CD4-positive, alpha-beta T cell treated with Interferon gamma for 1 hour (primary cell): ENCODE measurements around the gene FAM72B.
"Not testable (repeated sequence)": the region's sequence is repeated elsewhere in the genome, so short reads cannot be mapped to it uniquely, and the experiment has no call there.

Experiments used
- DNase-seq: peaks from one replicate; pipeline ENCODE4 v3.0.0-alpha.2; 2020

FAM72B gene

DNA sequence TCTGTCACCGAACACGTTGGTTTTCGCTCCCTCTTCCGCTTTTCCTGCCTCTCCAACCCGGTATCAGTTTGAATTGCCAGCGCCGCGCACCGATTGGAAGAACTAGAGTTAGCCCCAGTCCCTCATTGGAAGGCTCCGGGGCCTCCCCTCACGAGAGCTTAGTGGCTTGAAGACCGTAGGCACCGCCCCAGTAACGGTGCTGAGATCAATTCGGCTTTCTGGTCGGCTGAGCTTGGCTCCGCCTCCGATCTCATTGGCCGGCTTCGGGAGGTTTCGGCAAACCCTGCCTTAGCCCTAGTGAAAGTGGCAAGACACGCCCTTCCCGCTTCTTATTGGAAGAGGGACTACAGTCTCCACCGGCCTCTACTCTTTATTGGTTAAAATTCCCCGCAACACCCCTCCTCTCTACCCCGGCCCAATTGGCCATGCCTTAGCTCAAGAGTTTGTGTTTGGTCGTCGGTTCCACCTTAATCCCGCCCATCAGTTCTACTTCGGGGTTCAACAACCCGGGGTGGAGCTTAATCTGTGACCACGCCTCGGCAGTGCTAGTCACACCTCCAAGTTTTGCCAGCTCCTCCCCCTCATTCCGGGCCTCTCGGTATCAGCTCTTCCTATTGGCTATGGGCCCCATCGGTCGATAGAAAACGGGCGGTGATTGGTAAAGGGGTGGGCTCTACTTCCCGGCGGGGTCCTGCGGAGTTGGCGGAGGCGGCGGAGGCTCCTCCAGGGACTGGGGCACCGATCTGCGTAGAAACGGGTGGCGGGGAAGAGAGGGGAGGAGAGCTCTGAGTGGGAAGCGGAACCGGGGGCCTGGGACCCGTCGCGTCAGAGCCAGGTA lies at the start of gene FAM72B, which contains the start of gene SRGAP2C:
Gene FAM72B, minus strand, starts transcription at position 51 of the 838 bp plus-strand sequence. CDS start 851 bp downstream, outside the sequence.
Gene SRGAP2C, plus strand, starts transcription at position 686 of the 838 bp plus-strand sequence. CDS start 2,472 bp downstream, outside the sequence.
- peak; percentile 98 for DNase-seq

DNA sequence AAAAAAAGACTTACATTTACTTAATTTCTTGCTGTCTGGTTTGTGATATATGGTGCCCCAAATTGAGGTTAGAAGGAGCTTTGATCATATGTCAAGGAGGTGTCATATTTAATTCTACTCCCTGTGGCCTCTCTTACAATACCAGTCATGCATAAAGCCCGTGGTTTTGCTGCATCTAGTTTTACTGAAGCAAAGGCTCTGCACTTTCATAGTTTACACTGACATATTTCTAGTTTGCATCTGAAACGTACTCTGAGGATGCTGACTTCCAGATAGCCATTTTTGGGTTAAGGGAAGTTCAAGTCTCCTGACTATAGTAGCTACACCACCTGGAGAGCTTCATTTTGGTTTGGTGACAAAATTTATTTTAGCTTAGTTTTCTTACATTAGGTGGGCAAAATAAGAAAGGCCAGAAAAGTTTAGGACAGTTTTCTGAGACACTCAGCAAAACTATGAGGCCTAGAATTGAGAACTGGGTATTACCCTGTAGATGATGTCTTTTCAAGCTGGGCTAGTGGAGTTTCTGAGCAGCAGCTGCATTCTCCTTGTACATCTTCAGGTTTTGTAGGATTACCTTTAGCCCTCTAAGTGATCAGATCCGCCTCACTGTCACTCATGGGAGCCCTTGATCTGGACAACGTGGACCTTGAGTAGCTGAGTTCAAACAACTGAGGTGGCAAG lies 48.4 kb upstream of the FAM72B start:
- DNase-seq, result not testable (repeated sequence)

DNA sequence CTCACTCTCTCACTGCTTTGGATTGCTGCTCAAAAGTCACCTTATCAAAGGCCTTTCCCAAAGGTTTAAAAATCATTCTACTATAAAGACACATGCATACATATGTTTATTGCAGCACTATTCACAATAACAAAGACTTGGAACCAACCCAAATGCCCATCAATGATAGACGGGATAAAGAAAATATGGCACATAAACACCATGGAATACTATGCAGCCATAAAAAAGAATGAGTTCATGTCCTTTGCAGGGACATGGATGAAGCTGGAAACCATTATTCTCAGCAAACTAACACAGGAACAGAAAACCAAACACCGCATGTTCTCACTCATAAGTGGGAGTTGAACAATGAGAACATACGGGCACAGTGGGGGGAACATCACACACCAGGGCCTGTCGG lies 46.5 kb upstream of the FAM72B start:
- not testable (repeated sequence) for DNase-seq

DNA sequence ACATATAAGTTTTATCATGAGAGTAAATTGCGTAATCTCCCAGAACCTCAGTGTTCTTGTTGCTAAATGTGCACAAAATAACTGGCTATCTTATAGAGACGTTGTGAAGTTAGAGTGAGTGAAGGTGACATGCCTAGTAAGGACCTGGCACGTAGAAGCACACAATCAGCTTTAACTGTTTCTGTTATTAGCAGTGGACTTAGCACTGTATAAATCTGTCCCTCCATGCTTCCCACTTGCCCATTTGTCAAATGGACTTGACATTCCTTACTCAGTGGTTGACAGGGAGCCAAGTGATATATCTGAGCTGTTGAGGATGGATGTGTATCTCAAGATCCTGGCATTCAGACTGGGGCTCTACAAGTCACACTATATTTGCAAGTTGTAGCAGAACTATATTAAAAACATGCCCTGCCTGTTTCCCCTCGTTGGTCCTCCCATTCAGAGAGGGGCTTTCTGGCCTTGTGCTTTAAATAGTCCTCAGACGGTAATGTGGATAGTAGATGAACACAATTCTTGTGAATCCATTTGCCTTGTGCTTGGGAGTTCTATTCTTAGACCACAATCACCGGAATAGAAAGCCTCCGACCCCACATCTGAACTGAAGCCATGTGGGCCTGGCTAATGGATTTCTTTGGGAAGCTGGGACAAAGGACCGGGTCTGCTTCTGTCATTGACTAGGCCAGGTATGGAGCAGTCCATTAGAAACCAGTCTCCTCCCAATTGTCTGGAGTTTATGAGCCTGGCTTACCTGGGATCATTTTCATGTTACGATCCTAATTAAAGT lies 43.6 kb upstream of the FAM72B start:
- not testable (repeated sequence) for DNase-seq

DNA sequence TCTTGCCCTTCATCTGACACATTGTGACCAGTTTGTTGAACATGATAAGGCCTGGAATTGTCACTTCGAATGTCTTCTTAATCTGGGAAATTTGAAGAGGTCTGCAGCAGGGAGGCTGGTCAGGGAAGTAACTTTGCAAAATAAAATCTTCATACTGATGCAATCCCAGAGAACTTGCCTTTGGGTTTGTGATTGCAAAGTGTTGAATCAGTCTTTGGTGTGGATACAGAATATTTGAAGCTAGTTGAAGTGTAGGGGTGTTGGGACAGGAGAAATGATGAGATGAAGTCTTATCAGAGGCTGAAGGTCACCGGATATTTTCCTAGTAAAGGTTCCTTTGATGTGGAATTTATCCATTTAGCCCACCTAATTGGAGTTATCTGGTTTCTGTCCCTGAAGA lies 42.8 kb upstream of the FAM72B start:
- DNase-seq, result not testable (repeated sequence)

DNA sequence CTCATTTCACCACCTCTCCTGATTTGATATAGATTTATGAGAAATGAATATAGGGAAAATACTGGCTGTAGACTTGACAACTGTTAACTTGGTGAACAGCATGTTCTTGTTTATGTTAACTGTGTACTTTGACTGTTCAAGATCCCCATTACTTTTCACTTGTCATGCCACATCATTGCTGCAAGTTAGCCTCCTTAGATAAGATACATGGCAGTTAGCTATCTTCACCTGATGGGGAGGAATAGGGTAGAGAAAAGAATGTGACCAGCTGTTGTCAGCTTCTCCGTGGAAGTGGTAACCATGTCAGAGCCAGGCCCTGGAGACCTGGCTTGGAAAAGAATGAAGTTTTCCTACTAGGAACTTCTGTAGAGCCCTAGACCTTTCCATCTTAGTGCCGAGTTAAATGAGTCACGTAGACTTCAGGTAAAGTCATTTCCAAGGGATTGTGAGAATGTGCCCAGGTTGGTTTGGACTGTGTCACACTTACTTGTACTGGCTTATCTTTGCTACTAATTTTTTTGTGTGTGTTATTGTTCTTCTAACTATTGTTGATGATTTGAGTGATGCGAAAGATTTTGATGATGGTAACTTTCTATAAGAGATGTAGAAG lies 42.3 kb upstream of the FAM72B start:
- DNase-seq, result not testable (repeated sequence)

DNA sequence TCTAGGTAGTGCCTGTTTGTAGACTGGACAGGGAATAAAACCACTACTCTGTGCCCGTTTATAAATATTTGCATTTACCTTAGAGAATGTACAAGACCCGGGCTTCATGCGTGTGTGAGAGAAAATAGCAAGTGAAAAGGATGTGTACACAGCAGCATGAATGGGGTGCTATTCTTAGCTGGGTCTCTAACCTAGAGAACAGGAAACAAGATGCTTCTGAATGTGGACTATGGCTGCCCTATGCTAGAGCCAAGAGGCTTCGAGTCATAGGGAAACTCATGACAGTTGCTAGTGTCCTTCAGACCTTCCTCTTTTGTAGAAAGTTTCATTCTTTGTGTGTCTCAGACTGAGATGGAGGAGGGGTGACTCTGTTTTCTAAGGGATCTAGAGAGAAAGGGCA lies 40.6 kb upstream of the FAM72B start:
- DNase-seq, result not testable (repeated sequence)

DNA sequence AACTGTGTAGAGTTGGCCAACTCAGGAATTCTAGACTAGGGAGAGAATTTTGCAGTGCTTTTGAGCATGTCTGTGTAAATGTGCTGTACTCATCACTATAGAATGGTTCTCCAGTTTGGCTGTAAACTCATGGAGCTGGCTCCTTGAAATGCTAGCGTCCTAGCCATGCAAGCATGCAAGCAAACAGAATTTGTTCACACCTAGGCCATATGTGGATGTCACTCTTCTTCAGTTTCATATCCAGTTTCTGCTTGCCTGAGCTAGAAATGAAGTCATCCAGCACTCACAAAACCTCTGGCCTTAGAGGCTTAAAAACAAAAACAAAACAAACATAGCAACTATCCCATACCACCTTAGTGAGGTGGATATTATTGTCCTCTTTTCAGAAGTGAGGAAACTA lies 37.6 kb upstream of the FAM72B start:
- peak; percentile 1 for DNase-seq

DNA sequence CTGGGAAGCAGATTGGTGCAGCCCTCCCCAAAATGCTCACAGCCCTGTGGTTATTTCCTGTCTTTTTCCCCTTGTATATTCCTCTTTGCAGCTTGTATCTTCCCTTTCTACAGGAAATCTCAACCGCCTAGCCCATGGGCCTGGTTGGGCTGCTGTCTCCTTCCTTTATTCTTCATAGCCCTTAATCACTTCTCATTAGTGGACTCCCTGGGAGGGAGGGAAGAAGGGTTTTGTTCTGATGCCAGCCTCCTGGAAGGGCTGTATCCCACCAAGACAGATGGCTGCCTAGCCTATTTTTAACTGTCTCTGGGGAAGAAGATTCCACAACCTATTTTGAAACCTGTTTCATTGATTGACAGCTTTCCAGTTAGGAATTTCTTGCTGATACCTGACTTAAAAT lies 32.5 kb upstream of the FAM72B start:
- not testable (repeated sequence) for DNase-seq

DNA sequence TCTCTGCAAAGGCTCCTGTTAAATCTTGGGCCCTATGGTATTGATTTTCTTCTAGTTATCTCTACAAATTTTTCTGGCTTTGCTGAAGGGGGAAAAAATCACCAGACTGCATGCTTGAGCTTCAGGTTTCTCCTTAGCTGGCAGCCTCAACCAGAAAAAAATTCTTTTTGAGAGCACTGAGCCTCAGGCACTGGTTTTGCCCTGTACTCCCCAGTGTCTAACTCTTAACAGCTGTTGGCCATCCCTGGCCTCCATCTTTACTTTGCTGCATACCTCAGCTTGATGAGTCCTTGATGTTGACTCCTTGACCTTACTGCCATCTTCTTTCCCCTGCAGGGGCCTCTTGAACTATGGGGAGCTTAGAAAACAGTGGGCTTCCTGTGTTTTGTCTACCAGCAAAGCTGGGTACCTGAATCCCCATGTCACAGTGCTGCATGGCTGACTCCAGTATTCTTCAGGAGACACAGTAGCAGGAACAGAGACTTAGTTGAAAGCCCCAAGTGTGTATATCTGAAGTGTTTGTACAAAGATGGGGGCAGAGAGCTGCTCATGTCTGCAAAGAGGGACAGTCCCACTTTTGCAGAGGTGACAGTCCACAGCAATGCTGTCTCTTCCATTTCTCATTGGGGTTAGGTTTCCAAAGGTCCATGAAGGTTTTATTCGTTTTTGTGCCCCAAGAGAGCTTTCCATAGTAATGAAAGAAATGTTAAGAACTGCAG lies 31.7 kb upstream of the FAM72B start:
- not testable (repeated sequence) for DNase-seq

DNA sequence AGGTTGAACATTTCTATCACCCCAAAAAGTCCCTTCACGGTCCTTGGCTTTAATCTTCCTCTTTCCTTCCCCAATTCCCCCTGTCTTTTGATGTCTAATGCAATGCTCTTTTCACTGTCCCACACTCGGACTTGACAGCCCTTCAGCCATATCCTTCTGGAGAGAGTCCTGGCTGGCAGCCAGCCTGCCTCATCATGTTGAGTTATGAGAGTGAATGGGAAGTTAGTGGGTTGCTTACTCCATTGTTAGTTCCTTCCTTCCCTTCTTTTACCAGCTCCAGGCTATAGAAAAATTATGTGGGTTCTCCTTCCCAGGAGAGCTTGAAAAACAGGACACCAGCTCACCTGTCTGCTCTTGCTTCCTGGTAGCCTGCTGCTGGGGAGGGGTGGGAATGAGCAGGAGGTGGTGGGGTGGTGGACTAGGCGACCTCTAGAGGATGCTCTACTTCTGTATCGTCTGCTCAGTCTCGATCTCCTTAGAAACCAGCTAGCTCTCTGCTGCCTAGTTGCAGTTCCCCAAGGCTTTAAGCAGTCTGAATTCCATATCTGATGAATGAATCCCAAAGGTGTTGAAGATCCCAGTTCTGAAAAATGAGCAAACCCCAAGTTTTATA lies 30.5 kb upstream of the FAM72B start:
- not testable (repeated sequence) for DNase-seq

DNA sequence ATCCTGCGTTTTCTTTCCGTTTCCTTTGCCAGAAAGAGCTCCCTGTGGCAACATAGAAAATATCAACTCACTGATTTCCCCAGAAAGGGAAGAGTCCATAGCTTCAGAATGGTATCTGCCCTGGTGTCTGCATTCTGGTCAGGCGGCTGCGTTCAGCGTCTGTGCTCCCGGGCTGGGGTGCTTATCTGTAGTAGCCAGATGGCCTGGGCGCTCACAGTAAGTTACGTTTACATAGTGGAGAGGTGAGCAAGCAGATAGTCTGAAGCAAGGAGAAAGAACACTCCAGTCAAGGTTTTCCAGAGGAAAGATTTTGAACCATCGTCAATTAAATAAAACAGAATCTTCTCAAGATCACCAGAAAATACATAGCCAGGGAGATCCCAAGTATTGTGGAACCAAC lies 29.4 kb upstream of the FAM72B start:
- DNase-seq, result not testable (repeated sequence)

DNA sequence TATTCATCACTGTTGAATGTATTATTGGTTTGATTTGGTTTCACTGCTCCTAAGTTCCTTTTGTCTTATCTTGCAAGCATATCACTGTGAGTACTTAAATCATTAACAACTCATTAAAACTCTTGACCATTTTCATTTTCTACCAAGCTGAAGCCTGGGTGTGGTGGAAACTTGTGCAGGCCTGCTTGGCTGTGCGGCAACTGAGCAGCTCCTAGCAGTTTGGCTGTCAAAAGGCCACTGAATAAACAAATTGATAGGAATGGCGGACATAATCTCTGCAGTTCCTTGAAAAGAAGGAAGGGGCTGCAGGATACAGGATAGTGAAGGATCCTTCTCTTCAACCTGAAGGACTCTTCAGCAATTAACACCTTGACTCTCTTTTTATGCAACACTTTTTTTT lies 26.6 kb upstream of the FAM72B start:
- DNase-seq, result not testable (repeated sequence)

DNA sequence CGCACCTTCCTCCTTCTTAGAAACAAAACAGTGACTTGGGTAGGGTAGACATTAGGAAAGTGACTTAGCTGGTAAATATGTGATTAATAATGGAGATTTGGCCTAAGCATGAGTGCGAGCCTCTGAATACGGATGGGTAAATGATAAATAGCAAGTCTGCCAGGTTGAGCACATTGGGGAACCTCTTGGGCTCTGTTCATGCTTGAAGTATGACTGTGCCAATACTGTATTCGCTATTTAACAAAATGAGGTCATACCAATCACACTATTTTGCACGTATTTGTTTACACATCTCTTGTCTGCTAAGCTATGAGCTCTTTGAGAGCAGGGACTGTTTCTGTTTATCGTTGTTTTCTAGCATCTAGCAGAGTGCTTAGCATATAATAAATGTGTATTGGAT lies 24.2 kb upstream of the FAM72B start:
- not testable (repeated sequence) for DNase-seq

DNA sequence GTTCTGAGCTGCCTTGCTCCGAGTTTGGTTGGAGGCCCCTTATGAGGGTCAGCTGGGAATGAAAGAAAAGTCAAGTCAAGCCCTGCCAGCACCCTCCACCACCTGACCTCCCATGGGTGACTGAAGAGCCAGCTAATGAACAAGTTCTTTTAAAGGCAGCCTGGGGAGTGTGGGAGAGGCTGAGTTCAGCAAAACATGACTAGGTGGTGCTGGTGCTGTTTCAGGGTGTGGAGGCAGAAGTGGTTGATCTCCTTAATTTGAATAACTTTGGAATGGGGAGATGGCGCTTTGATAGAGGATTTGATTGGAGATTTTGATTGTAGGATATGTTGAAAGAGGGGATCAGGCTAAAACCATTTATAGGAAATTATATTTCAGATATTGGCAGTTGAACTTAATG lies 23.2 kb upstream of the FAM72B start:
- not testable (repeated sequence) for DNase-seq

DNA sequence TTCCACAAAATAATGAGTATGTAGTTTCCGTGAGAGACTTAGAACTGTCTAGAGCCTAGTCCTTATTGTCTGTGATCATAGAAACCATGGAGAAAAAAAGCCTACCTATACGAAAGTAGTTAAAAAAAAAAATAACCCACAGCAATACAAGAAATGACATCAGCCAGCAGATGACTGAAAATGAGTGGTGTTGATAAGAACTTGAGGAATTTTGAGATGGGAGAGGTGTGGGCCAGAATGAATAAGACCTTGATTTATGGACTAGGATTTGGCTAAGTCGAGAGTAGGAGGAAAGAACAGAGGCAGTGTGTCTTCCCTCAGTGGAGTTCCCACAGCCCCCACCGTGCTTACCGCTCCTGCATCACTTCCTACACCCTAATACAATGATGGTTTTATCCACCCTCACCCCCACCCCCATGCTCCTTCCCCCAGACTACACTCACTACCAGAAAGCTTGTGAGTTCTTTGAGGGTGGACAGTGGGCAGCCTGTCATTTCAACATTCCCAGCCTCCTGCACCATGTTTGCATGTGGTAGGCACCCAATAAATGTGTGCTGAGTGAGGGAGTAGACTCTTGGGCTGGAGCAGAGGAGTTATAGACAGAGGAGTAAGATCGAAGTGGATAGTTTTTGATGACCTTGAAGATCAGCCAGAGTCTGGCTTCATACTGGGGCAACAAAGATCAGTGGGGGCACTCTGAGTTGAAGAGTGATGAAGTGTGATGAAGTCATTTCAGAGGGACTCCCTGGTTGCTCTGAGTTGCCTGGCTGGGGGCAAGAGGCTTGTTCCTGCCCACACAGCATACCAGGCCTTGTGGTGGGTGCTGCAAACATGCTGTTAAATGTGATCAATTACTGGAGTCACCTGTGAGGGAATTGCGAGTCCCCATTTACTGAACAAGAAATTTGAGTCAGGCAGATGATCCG lies 21.9 kb upstream of the FAM72B start:
- DNase-seq, result not testable (repeated sequence)

DNA sequence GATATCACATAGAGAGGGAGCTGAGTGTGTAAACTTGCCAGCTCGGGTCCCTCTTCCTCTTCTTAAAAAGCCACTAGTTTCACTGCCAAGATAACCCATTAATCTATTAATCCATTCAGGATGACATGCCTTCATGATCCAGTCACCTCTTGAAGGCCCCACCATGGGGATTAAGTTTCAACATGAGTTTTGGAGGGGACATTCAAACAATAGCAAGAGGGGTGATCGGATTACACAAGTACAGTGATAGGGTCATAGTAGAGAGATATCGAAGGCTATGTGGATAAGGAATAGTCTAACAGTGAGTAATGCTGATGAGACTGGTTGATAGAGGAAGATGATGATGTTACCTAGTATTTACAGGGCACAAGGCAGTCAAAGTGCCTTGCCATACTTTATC lies 18.8 kb upstream of the FAM72B start:
- DNase-seq, result not testable (repeated sequence)

DNA sequence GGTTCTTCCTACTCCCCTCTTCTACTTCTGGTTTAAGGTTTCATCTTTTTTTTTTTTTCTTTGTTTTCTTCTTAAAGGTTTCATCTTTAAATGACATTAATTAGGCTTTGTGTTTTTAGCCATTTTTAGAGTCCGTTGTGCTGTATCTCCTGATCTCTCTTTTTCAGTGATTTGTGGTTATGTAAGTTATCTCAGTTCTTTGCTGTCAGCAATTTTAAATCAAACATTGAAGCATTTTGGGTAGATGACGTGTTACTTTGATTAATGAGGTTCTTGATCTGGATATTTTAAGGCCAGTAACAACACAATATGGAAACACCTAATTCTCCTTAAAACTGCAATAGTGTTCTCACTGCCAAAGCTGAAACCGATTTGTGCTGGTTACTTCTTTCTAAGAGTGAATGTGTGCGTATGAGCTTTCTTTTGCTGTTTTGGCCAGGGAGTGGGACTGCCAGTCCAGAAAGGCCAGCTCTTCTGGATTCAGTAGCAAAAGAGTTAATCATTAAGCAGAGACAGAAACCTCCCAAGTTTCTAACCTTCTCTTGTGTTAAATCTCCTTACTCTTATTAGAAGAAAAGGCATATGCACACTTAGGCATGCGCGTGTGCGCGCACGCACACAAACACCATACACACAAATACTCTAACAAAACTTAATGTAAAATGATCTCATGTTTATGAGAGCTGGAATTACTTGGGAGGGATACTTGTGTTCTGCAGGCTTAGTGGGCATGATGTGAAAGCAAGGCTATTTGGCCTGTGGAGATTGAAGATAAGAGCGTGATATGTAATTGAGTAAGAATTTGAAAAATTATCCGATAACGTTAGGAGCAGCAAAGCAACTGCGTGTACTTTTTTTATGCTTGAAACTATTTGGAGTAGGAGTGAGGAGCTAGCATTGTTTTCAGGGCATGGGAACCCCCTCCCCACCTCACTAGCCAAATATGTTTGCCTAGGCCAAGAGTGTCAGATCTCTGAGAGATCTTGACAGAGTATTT lies 17.1 kb upstream of the FAM72B start:
- not testable (repeated sequence) for DNase-seq

DNA sequence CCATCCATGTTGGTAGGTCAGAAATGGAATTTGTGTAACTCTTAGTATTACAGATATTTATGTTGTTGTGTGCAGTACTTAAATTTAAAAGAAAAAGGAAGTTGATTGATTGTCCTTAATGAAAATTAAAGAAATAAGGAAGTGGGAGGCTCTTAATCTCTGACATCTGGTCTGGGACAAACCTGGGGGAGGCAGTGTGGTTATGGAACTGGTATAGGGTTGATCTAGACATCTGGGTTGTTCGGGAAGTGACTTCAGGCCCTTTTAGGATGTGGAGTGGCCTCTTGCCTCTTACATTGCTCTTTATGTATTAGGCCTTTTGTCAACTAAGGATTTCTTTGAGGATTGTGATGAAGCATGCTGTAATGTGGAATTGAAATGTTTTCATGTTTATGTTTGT lies 16.1 kb upstream of the FAM72B start:
- not testable (repeated sequence) for DNase-seq
